ENCODE data around the gene GON4L.
"Not testable (repeated sequence)": the region's sequence is repeated elsewhere in the genome, so short reads cannot be mapped to it uniquely, and the experiment has no call there.

The GON4L gene

DNA sequence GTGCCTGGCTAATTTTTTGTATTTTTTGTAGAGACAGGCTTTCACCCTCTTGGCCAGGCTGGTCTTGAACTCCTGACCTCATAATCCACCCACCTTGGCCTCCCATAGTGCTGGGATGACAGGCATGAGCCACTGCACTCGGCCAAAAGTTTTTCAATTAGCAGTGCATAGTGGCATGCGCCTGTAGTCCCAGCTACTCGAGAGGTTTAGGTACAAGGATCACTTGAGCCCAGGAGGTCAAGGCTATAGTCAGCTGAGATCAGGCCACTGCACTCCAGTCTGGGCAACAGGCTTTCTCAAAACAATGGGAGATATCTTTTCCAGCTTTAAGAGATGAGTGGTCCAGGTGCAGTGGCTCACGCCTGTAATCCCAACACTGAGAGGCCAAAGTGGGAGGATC, 137.3 kb downstream of the GON4L start:
- ChIA-PET CTCF (no interaction called here), POLR2A (no interaction called here)
- Histone ChIP-seq H3K36me3 (ENCODE audit: control insufficient read depth in 2 of 2, insufficient read depth in 1 of 2, low read length in 2 of 2) (peaks cover 16 to 48% of the 10 kb centered on the region in 2 experiments), H3K4me3 (ENCODE audit: low read depth, low read length) (no peak overlapping the region), H3K9me3 (ENCODE audit: control insufficient read depth, insufficient read depth, low read depth, low read length) (no peaks in the 10 kb centered on the region), H3K27ac (ENCODE audit: extremely low read depth, low read depth, low read length) (no peak overlapping the region), H3K4me1 (ENCODE audit: control insufficient read depth, insufficient read depth, low read length) (no peaks in the 10 kb centered on the region)
- TF ChIP-seq, protein P1, sequence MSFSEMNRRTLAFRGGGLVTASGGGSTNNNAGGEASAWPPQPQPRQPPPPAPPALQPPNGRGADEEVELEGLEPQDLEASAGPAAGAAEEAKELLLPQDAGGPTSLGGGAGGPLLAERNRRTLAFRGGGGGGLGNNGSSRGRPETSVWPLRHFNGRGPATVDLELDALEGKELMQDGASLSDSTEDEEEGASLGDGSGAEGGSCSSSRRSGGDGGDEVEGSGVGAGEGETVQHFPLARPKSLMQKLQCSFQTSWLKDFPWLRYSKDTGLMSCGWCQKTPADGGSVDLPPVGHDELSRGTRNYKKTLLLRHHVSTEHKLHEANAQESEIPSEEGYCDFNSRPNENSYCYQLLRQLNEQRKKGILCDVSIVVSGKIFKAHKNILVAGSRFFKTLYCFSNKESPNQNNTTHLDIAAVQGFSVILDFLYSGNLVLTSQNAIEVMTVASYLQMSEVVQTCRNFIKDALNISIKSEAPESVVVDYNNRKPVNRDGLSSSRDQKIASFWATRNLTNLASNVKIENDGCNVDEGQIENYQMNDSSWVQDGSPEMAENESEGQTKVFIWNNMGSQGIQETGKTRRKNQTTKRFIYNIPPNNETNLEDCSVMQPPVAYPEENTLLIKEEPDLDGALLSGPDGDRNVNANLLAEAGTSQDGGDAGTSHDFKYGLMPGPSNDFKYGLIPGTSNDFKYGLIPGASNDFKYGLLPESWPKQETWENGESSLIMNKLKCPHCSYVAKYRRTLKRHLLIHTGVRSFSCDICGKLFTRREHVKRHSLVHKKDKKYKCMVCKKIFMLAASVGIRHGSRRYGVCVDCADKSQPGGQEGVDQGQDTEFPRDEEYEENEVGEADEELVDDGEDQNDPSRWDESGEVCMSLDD (tag by site-specific recombination; IDR thresholded peaks at IDR 0.05) = no peak
- TF ChIP-seq ZSCAN23 (tag by site-specific recombination; IDR thresholded peaks at IDR 0.05) (no peak), ZIC2 (tag by site-specific recombination; IDR thresholded peaks at IDR 0.05) (no peak), RBAK (tag by site-specific recombination; IDR thresholded peaks at IDR 0.05) (no peak), GLI4 (tag by site-specific recombination; IDR thresholded peaks at IDR 0.05) (no peak), ZFP37 (tag by site-specific recombination; IDR thresholded peaks at IDR 0.05) (no peak), ZNF2 (tag by site-specific recombination; IDR thresholded peaks at IDR 0.05) (no peak), ZNF138 (tag by site-specific recombination; IDR thresholded peaks at IDR 0.05; ENCODE audit: borderline replicate concordance) (no peak), ZNF624 (tag by site-specific recombination; IDR thresholded peaks at IDR 0.05) (no peak), ZNF426 (tag by site-specific recombination; IDR thresholded peaks at IDR 0.05) (no peak), ZNF610 (tag by site-specific recombination; IDR thresholded peaks at IDR 0.05; ENCODE audit: borderline replicate concordance) (no peak), GLIS1 (tag by site-specific recombination; IDR thresholded peaks at IDR 0.05) (no peak)

DNA sequence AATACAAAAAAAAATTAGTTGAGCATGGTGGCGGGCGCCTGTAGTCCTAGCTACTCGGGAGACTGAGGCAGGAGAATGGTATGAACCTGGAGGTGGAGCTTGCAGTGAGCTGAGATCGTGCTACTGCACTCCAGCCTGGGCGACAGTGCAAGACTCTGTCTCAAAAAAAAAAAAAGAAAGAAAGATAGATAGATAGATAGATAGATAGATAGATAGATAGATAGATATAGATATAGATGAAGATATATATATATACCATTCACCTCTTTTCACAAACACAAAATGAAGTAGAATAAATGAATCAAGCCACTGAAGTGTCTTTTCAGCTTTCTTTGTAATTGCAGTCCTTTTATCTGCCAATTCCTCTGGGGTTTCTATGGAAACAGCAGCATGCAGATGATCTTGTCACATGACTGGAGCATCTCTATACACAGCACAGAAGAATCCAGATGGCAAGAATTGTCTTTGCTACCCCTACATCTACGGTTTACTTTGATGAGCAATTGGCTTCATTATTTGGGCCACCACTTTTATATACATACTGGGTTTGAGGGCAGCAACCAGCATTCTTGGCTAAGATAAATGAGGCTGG, 138.4 kb downstream of the GON4L start:
- CTCF ChIA-PET; H3K4me1 ChIP-seq (ENCODE audit: control insufficient read depth, insufficient read depth, low read length); H3K27ac ChIP-seq (ENCODE audit: extremely low read depth, low read depth, low read length); H3K4me3 ChIP-seq (ENCODE audit: low read depth, low read length); H3K9me3 ChIP-seq (ENCODE audit: control insufficient read depth, insufficient read depth, low read depth, low read length); POLR2A ChIA-PET: not testable (repeated sequence)
- peaks cover 18 to 54% of the 10 kb centered on the region in 2 experiments for H3K36me3 ChIP-seq (ENCODE audit: control insufficient read depth in 2 of 2, insufficient read depth in 1 of 2, low read length in 2 of 2)

DNA sequence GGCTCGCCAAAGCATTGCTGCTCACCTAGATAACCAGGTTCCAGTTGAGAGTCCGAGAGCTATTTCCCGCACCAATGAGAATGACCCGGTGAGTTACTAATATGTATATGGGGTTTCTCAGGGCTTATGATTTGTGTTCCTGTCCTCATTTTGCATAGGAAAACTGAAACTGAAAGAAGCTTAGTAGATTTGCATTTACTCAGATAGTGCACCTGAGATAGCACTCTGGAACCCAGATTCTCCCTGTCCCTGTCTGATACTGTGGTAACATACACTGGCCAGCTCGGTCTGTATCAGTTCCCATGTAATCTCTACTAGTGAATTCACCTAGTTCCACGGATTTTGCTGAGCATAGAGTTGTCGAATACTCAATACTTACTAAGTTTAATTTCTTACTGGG, 140.0 kb downstream of the GON4L start:
- POLR2A ChIA-PET = interaction anchor here (0.7 kb wide), 1 partner anchor 21 kb away, joined by 3 read pairs; no protein-coding TSS in a partner anchor
- Histone ChIP-seq H3K9me3 (ENCODE audit: control insufficient read depth, insufficient read depth, low read depth, low read length) (no peaks in the 10 kb centered on the region), H3K27ac (ENCODE audit: extremely low read depth, low read depth, low read length) (no peak overlapping the region), H3K4me3 (ENCODE audit: low read depth, low read length) (no peak overlapping the region), H3K4me1 (ENCODE audit: control insufficient read depth, insufficient read depth, low read length) (no peaks in the 10 kb centered on the region), H3K36me3 (ENCODE audit: control insufficient read depth in 2 of 2, insufficient read depth in 1 of 2, low read length in 2 of 2) (peaks cover 7 to 53% of the 10 kb centered on the region in 2 experiments)
- TF ChIP-seq ZNF560 (tag by site-specific recombination; IDR thresholded peaks at IDR 0.05; ENCODE audit: borderline replicate concordance) = no peak
- no peak for TF ChIP-seq ZNF140 (tag by site-specific recombination; IDR thresholded peaks at IDR 0.05)
- TF ChIP-seq, protein P2, sequence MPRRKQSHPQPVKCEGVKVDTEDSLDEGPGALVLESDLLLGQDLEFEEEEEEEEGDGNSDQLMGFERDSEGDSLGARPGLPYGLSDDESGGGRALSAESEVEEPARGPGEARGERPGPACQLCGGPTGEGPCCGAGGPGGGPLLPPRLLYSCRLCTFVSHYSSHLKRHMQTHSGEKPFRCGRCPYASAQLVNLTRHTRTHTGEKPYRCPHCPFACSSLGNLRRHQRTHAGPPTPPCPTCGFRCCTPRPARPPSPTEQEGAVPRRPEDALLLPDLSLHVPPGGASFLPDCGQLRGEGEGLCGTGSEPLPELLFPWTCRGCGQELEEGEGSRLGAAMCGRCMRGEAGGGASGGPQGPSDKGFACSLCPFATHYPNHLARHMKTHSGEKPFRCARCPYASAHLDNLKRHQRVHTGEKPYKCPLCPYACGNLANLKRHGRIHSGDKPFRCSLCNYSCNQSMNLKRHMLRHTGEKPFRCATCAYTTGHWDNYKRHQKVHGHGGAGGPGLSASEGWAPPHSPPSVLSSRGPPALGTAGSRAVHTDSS (tag by site-specific recombination; IDR thresholded peaks at IDR 0.05) = no peak
- TF ChIP-seq ZNF544 (tag by site-specific recombination; IDR thresholded peaks at IDR 0.05) = no peak
- TF ChIP-seq, protein P3, sequence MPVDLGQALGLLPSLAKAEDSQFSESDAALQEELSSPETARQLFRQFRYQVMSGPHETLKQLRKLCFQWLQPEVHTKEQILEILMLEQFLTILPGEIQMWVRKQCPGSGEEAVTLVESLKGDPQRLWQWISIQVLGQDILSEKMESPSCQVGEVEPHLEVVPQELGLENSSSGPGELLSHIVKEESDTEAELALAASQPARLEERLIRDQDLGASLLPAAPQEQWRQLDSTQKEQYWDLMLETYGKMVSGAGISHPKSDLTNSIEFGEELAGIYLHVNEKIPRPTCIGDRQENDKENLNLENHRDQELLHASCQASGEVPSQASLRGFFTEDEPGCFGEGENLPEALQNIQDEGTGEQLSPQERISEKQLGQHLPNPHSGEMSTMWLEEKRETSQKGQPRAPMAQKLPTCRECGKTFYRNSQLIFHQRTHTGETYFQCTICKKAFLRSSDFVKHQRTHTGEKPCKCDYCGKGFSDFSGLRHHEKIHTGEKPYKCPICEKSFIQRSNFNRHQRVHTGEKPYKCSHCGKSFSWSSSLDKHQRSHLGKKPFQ (tag by site-specific recombination; IDR thresholded peaks at IDR 0.05) = no peak
- TF ChIP-seq PRDM1 (tag by site-specific recombination; IDR thresholded peaks at IDR 0.05) = no peak
- CTCF ChIA-PET = no interaction called here

Measured in HEK293 (cell line).